ENCODE data around the gene TMEFF2. TPM values are rescaled to one million over a fixed set of nuclear protein-coding genes. Genes with fewer than 3 reads are reported as not detected.

TMEFF2 gene
- total RNA-seq, 6 donors from 2014 or later, result 0.69 TPM; not detected in 5

GRCh38 chr2:191961556-191961955 is 233.2 kb downstream of the TMEFF2 start:
- no peaks in the 10 kb centered on the region for H3K9me3 ChIP-seq
- no peaks in the 10 kb centered on the region for H3K36me3 ChIP-seq
- no peak for DNase-seq
- no peaks in the 10 kb centered on the region for H3K27me3 ChIP-seq
- H3K4me3 ChIP-seq, result no peak overlapping the region
- TF ChIP-seq, protein P1, sequence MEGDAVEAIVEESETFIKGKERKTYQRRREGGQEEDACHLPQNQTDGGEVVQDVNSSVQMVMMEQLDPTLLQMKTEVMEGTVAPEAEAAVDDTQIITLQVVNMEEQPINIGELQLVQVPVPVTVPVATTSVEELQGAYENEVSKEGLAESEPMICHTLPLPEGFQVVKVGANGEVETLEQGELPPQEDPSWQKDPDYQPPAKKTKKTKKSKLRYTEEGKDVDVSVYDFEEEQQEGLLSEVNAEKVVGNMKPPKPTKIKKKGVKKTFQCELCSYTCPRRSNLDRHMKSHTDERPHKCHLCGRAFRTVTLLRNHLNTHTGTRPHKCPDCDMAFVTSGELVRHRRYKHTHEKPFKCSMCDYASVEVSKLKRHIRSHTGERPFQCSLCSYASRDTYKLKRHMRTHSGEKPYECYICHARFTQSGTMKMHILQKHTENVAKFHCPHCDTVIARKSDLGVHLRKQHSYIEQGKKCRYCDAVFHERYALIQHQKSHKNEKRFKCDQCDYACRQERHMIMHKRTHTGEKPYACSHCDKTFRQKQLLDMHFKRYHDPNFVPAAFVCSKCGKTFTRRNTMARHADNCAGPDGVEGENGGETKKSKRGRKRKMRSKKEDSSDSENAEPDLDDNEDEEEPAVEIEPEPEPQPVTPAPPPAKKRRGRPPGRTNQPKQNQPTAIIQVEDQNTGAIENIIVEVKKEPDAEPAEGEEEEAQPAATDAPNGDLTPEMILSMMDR (IDR thresholded peaks at IDR 0.05), result no peak
- TF ChIP-seq EP300 (IDR thresholded peaks at IDR 0.05) (no peak), POLR2AphosphoS5 (IDR thresholded peaks at IDR 0.05) (no peak), POLR2A (IDR thresholded peaks at IDR 0.05) (no peak)
- WGBS, 2 donors, result 56 to 57% methylated on average over 1 of the region's 1 CpG
- no peak overlapping the region for H3K27ac ChIP-seq
- ATAC-seq (ENCODE audit: low FRiP score in 2 of 2), result no peak
- peaks cover 9 to 30% (median 20%) of the 10 kb centered on the region in 4 donors for H3K4me1 ChIP-seq

- peaks cover 9 to 30% (median 17%) of the 10 kb centered on the region in 4 donors for H3K4me1 ChIP-seq
- no peak overlapping the region for H3K4me3 ChIP-seq
- H3K9me3 ChIP-seq, result no peaks in the 10 kb centered on the region
- ATAC-seq (ENCODE audit: low FRiP score in 2 of 2) (peak; percentile 52 to 79), DNase-seq (peak in 1 of 2 donors; percentile 59)
- H3K27ac ChIP-seq, result peak overlapping the region in 1 of 4 donors; percentile 10
- TF ChIP-seq, protein P1 (IDR thresholded peaks at IDR 0.05), result no peak
- TF ChIP-seq EP300 (IDR thresholded peaks at IDR 0.05) (peak in 1 of 4 donors; percentile 45), POLR2A (IDR thresholded peaks at IDR 0.05) (no peak)
- no peaks in the 10 kb centered on the region for H3K27me3 ChIP-seq
- H3K36me3 ChIP-seq, result no peaks in the 10 kb centered on the region
Observed at GRCh38 chr2:191959209-191959608, 235.5 kb downstream of the TMEFF2 start.

DNA sequence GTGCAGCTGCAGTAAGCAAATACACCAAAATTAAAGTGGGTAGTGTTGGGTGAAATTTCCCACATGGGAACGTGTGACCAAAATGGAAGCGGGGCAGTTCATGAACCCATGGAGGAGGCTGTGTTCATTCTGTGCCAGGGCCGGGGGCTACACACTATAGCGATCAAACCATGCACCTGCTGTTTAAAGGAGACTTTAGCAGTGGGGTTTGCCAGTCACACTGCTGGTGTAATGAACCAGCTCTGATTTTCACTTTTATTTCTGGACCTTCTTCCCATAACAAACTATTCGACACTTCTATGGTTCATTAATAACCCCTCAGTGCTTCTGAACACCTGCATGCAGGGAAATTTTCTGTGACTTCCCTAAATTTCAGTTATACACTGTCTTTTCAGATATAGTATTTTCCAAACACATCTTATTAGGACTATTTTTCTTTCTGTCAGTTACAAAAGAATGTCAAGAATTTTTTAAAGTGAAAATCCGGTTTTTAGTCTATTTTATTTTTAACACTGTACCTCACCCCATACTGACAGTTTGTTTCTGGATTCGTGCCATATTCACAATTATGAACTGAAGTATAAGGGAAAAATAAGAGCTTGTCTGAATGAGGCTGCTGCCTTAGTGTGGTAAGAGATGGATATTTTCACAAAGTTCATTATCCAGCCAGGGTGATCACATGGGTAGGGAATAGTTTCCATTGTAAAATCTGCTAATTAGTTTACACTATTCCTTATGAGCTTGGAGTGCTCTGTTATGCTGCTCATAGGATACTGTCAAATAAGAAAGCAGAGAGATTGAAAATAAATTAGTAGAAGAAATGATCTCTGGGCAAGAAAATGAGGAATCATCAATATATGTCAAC is 236.5 kb downstream of the TMEFF2 start:
- no peak overlapping the region for H3K27ac ChIP-seq
- no peaks in the 10 kb centered on the region for H3K27me3 ChIP-seq

GRCh38 chr2:191954451-191954850 is 240.3 kb downstream of the TMEFF2 start:
- DNase-seq, result no peak
- Histone ChIP-seq H3K4me1 (peaks cover 7 to 15% (median 12%) of the 10 kb centered on the region in 4 donors), H3K9me3 (no peaks in the 10 kb centered on the region), H3K36me3 (no peaks in the 10 kb centered on the region), H3K27ac (no peak overlapping the region), H3K27me3 (no peaks in the 10 kb centered on the region), H3K4me3 (no peak overlapping the region)
- TF ChIP-seq, protein P1 (IDR thresholded peaks at IDR 0.05), result no peak
- TF ChIP-seq POLR2AphosphoS5 (IDR thresholded peaks at IDR 0.05) (no peak), POLR2A (IDR thresholded peaks at IDR 0.05) (no peak), EP300 (IDR thresholded peaks at IDR 0.05) (no peak)
- ATAC-seq (ENCODE audit: low FRiP score in 2 of 2), result no peak
- 68 to 71% methylated on average over 2 of the region's 2 CpGs for whole genome bisulfite sequencing, 2 donors

More for the DNA sequence above, 236.5 kb downstream of the TMEFF2 start:
- Histone ChIP-seq H3K4me3 (no peak overlapping the region), H3K9me3 (no peaks in the 10 kb centered on the region), H3K4me1 (peaks cover 9 to 30% (median 17%) of the 10 kb centered on the region in 4 donors), H3K36me3 (no peaks in the 10 kb centered on the region)
- DNase-seq, result no peak
- ATAC-seq (ENCODE audit: low FRiP score in 2 of 2), result no peak
- 46 to 54% methylated on average over 7 of the region's 7 CpGs for WGBS, 2 donors
- TF ChIP-seq EP300 (IDR thresholded peaks at IDR 0.05), result no peak
- TF ChIP-seq, protein P1 (IDR thresholded peaks at IDR 0.05), result no peak

All from upper lobe of left lung (tissue), 6 donors.